ENCODE data around the gene E2F4. TPM values are rescaled to one million over a fixed set of nuclear protein-coding genes. Genes with fewer than 3 reads are reported as not detected.

Gene E2F4
- total and polyA plus RNA-seq, 2 of the 13 experiments (the other 11 are each of a cell fraction or from before 2014, with no cell fraction given), result 84.8 to 91.2 TPM

DNA sequence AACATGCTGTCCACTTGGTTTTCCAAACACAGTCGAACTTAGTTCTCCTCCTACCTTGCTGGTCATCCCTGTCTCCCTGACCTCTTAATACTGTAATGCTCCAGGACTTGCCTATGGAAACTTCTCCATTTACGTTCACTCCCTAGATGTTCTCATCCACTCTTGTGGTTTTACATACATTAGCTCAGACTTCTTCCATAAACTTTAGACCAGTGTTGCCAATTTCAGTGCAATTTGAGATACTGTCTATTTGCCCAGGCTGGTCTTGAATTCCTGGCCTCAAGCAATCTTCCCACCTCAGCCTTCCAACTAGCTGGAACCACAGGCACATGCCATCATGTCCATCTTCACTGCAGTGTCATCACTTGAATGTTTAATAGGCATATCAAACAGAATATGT is 9.7 kb upstream of the E2F4 start:
- ChIA-PET CTCF (ENCODE audit: low intra/inter-chr PET ratio, low total read pairs) (no interaction called here), POLR2A (interaction anchor here (2.0 kb wide), 1 partner anchor 12 kb away, joined by 6 read pairs; the partner anchor contains the start of gene NOL3)
- ATAC-seq, result no peak
- Histone ChIP-seq H3K27me3 (ENCODE audit: control insufficient read depth in 1 of 2, insufficient read depth in 2 of 2, low read length in 2 of 2) (peaks cover 0 to under 1% of the 10 kb centered on the region in 2 experiments; a peak in 2 of 5 replicates), H3K9ac (ENCODE audit: insufficient read depth, low read depth, low read length) (no peak overlapping the region), H3K4me1 (ENCODE audit: insufficient read depth, low read length) (peaks cover 60% of the 10 kb centered on the region), H3K79me2 (ENCODE audit: insufficient read depth, low read length) (no peaks in the 10 kb centered on the region), H2AFZ (ENCODE audit: low read length) (no peak overlapping the region), H3K36me3 (replicated peaks in 1 of 2; ENCODE audit: control insufficient read depth in 1 of 2, insufficient read depth in 2 of 2, low read length in 2 of 2) (no peaks in the 10 kb centered on the region), H3K4me3 (replicated peaks in 1 of 3; ENCODE audit: insufficient read depth in 1 of 3, low read depth in 2 of 3, low read length in 3 of 3) (no peak overlapping the region), H3K27ac (ENCODE audit: extremely low read length, insufficient read depth, low read length) (no peak overlapping the region), H3K9me3 (ENCODE audit: low read length) (no peaks in the 10 kb centered on the region), H3K4me2 (ENCODE audit: low read depth, low read length) (peak overlapping the region; percentile 96; the same call in 1 of the 2 replicates), H4K20me1 (ENCODE audit: insufficient read depth, low read length) (no peaks in the 10 kb centered on the region; the same call in 1 of the 2 replicates)
- no peak for DNase-seq (ENCODE audit: low spot score)
- no TSS peak for BruUV-seq (replicated peaks)
- FAIRE-seq, result peak; percentile 66
- intact Hi-C loops (cut with micrococcal nuclease; ENCODE audit: unreplicated experiment), result no loop called here
- in situ Hi-C loops (cut with HindIII; ENCODE audit: extremely low pct_ligation_motif_present, low pct_unique_long_range_greater_than_20kb), result no loop called here
- WGBS (ENCODE audit: low lambda C conversion rate), result 88% methylated on average over 2 of the region's 2 CpGs
- no peak for TF ChIP-seq MYNN (CRISPR knock-in tag; IDR thresholded peaks at IDR 0.05; ENCODE audit: low read depth)
- TF ChIP-seq, protein P1, sequence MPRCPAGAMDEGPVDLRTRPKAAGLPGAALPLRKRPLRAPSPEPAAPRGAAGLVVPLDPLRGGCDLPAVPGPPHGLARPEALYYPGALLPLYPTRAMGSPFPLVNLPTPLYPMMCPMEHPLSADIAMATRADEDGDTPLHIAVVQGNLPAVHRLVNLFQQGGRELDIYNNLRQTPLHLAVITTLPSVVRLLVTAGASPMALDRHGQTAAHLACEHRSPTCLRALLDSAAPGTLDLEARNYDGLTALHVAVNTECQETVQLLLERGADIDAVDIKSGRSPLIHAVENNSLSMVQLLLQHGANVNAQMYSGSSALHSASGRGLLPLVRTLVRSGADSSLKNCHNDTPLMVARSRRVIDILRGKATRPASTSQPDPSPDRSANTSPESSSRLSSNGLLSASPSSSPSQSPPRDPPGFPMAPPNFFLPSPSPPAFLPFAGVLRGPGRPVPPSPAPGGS (CRISPR knock-in tag; IDR thresholded peaks at IDR 0.05), result no peak
- TF ChIP-seq POLR2AphosphoS5 (IDR thresholded peaks at IDR 0.05; ENCODE audit: low read depth, low read length), result no peak
- TF ChIP-seq, protein P2, sequence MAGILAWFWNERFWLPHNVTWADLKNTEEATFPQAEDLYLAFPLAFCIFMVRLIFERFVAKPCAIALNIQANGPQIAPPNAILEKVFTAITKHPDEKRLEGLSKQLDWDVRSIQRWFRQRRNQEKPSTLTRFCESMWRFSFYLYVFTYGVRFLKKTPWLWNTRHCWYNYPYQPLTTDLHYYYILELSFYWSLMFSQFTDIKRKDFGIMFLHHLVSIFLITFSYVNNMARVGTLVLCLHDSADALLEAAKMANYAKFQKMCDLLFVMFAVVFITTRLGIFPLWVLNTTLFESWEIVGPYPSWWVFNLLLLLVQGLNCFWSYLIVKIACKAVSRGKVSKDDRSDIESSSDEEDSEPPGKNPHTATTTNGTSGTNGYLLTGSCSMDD (CRISPR knock-in tag; IDR thresholded peaks at IDR 0.05), result no peak
- TF ChIP-seq SALL2 (CRISPR knock-in tag; IDR thresholded peaks at IDR 0.05), result no peak
- TF ChIP-seq ZNF788 (CRISPR knock-in tag; IDR thresholded peaks at IDR 0.05; ENCODE audit: borderline replicate concordance), result no peak
- TF ChIP-seq GZF1 (CRISPR knock-in tag; IDR thresholded peaks at IDR 0.05), result no peak
